HG02870 (cell line): ENCODE results near the gene ZDHHC23.

Source experiments
- ATAC-seq: cut with Tn5 transposase; IDR thresholded peaks from one replicate; pipeline ENCODE4 v1.9.1; 2021; ENCODE audit warnings: mild to moderate bottlenecking, moderate library complexity; ENCODE audit not compliant: unreplicated experiment

Gene ZDHHC23

DNA sequence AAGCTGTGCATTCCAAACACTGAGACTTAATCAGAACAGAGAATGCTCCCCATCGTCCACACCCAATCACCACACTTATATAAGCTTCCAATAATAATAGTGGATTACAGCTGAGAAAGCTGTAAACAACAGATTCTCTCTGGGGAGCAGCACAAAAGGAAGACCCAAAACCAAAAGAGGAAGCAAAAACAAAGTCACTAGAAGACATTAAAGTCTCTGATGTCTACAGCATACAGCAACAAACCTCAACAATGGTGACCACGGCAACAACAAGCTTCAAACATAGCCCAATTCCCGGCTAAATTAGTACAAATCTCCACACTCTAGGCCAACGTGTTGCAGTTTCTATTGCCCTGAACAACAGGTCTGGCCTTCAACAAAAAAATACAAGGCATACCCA lies 37.7 kb downstream of the ZDHHC23 start:
- no peak for ATAC-seq

DNA sequence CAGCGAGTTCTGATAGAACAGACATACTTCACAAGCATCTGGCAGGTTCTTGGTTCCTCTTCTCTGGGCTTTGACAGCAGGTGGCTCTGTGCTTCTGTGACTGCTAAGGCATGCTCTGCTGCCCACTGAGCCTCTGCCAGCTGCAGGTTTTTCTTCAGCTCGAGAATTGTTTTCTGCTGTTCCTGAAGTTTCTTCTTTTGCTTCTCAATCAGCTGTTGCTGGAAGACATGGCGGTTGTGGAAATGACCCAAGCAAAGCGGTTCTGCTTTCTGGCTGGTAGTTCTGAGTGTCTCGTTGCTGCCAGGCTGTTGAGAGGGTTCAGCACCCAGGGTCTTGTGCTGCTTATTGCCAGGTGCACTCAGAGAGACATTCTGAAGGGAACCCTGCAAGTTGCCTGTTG lies 57.7 kb downstream of the ZDHHC23 start:
- ATAC-seq = peak; percentile 93

DNA sequence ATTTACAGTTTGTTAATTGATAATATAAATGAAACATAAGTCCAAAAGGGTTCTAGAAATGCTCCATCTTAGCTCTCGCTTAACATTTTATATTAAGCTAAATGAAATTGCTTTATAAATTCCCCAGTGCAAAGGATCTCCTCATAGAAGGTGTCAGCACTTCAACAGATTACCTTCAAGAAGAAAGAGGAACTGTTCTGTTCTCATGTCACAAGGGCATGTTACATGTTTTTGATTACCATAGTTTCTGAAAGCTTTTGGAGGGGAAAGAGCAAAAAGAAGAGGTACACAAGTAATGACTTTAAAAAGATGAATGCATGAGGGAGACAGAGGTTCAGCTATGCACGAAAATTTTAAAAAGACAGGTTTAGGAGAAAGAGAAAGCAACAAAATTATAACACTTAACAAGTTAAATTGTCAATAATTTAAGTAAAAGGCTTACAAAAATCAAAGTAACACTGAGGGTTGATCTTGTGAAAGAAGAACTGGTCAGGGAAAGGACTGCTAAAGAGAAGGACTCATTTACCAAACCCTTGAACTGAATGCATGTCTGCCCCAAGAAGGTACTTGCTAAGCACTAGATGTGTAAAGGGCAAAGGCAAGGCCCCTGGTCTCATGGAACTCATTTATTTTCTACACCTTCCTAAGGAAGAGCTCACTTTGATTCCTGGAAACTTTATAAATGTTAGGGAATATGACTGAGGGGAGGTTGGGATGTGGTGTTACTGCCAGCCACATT lies 63.4 kb downstream of the ZDHHC23 start:
- ATAC-seq = peak; percentile 73
